ENCODE measurements around the gene CGB7. TPM values are rescaled to one million over a fixed set of nuclear protein-coding genes. Genes with fewer than 3 reads are reported as not detected.

Gene CGB7
- total and polyA plus RNA-seq, 2 donors (not counting 3 experiments of a cell fraction or from before 2014, with no cell fraction given) = 0.41 to 0.42 TPM

DNA sequence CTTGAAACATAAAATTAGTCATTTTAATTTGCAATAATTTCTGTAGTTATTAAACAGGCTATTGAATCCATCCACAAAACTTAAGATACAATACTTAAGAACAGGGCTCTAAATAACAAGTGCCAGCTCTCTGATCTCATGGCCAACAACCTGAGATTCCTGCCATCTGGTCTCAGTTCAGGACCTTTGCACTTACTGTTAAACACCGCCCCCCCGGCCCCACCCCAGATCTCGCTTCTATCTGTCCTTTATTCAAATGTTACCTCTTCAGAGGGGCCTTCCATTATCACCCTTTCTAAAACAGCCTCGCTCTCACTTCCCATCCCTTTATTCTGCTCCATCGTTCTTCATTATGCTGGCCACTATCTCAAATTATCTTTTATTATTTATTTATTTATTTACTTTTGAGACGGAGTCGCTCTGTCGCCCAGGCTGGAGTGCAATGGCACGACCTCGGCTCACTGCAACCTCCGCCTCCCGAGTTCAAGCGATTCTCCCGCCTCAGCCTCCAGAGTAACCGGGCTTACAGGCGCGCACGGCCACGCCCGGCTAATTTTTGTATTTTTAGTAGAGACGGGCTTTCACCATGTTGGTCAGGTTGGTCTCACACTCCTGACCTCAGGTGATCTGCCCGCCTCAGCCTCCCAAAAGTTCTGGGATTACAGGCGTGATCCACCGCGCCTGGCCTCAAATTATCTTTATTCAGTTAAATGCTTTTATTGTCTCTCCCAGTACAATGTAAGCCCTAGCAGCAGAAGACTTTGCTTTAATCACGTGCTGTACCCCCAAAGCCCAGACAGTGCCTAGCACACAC is 26.9 kb upstream of the CGB7 start:
- Histone ChIP-seq H2AFZ (ENCODE audit: low read depth, low read length) (peak overlapping the region; percentile 80), H3K9ac (replicated peaks; ENCODE audit: extremely low read depth, insufficient read depth, low read length) (peak overlapping the region; percentile 97), H3K9me3 (replicated peaks; ENCODE audit: control insufficient read depth, insufficient read depth, low read length) (no peaks in the 10 kb centered on the region), H3K79me2 (ENCODE audit: control insufficient read depth, insufficient read depth, low read length) (peaks cover 37% of the 10 kb centered on the region), H3K27me3 (ENCODE audit: control insufficient read depth in 2 of 2, insufficient read depth in 2 of 2, low read length in 2 of 2) (peaks cover 2 to 3% of the 10 kb centered on the region in 2 experiments), H3K9me1 (replicated peaks; ENCODE audit: control insufficient read depth, extremely low read depth, insufficient read depth, low read length) (no peaks in the 10 kb centered on the region), H3K4me3 (replicated peaks in 1 of 3; ENCODE audit: insufficient read depth in 1 of 3, low read depth in 1 of 3, low read length in 3 of 3) (peak overlapping the region in 2 of 3 experiments; percentile 18 to 25), H3K4me1 (ENCODE audit: control insufficient read depth, extremely low read depth, insufficient read depth, low read length) (peaks cover 14% of the 10 kb centered on the region), H3K4me2 (ENCODE audit: insufficient read depth, low read length) (peak overlapping the region; percentile 26), H4K20me1 (replicated peaks; ENCODE audit: control insufficient read depth, extremely low read depth, insufficient read depth, low read length) (peaks cover 2% of the 10 kb centered on the region), H3K27ac (ENCODE audit: insufficient read depth, low read depth, low read length) (peak overlapping the region; percentile 73), H3K36me3 (ENCODE audit: control insufficient read depth in 2 of 2, extremely low read depth in 1 of 2, insufficient read depth in 2 of 2, low read length in 2 of 2) (peaks cover 0 to 14% of the 10 kb centered on the region in 2 experiments)
- TF ChIP-seq FOS (IDR thresholded peaks at IDR 0.05; ENCODE audit: borderline replicate concordance, insufficient read depth, low read length) (no peak), GATA2 (IDR thresholded peaks at IDR 0.05; ENCODE audit: insufficient read depth, insufficient read length, low read depth, low read length) (no peak), JUN (IDR thresholded peaks at IDR 0.05; ENCODE audit: borderline replicate concordance, insufficient read depth, insufficient read length, low read depth) (no peak), POLR2A (IDR thresholded peaks at IDR 0.05; ENCODE audit: low read depth, low read length) (no peak), MYC (IDR thresholded peaks at IDR 0.05; ENCODE audit: low read depth, low read length) (no peak), POLR2AphosphoS5 (IDR thresholded peaks at IDR 0.05; ENCODE audit: insufficient read depth, low read depth, low read length) (no peak), EZH2 (IDR thresholded peaks at IDR 0.05; ENCODE audit: borderline replicate concordance, low read depth, low read length, severe bottlenecking) (no peak)
- TF ChIP-seq, protein P1, sequence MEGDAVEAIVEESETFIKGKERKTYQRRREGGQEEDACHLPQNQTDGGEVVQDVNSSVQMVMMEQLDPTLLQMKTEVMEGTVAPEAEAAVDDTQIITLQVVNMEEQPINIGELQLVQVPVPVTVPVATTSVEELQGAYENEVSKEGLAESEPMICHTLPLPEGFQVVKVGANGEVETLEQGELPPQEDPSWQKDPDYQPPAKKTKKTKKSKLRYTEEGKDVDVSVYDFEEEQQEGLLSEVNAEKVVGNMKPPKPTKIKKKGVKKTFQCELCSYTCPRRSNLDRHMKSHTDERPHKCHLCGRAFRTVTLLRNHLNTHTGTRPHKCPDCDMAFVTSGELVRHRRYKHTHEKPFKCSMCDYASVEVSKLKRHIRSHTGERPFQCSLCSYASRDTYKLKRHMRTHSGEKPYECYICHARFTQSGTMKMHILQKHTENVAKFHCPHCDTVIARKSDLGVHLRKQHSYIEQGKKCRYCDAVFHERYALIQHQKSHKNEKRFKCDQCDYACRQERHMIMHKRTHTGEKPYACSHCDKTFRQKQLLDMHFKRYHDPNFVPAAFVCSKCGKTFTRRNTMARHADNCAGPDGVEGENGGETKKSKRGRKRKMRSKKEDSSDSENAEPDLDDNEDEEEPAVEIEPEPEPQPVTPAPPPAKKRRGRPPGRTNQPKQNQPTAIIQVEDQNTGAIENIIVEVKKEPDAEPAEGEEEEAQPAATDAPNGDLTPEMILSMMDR (IDR thresholded peaks at IDR 0.05; ENCODE audit: extremely low read depth in 1 of 2, insufficient read depth in 1 of 2, low read depth in 1 of 2, low read length in 2 of 2) = no peak
- TF ChIP-seq, protein P2, sequence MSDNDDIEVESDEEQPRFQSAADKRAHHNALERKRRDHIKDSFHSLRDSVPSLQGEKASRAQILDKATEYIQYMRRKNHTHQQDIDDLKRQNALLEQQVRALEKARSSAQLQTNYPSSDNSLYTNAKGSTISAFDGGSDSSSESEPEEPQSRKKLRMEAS (IDR thresholded peaks at IDR 0.05; ENCODE audit: insufficient read depth, insufficient read length) = no peak
- DNase-seq (ENCODE audit: low read depth, low spot score) (no peak), FAIRE-seq (peak; percentile 49)
- BruUV-seq (replicated peaks) = TSS peak; percentile 77
- dilution Hi-C loops (cut with MboI; ENCODE audit: extremely low pct_ligation_motif_present, low sequenced_read_pairs) = no loop called here
- ChIA-PET CTCF (interaction anchor here (2.5 kb wide), 1 partner anchor 14 kb away, joined by 9 read pairs; no protein-coding TSS in a partner anchor), POLR2A (no interaction called here)
- intact Hi-C loops (cut with micrococcal nuclease) = loop anchor here (1.0 to 5.0 kb wide), 2 partner anchors 43 to 91 kb away; partner anchors contain the start of genes GYS1 and RUVBL2

Data from endothelial cell of umbilical vein (primary cell).